H1 (cell line): ENCODE measurements around the gene CAD. TPM values are rescaled to one million over a fixed set of nuclear protein-coding genes. Genes with fewer than 3 reads are reported as not detected.

Experiments used
- JUN ChIP-seq: IDR thresholded peaks from 2 replicates; pipeline ENCODE4 v1.6.1; 2011; ENCODE audit warnings: low read depth, mild to moderate bottlenecking, improper control_type of control experiment, low read length
- SIX5 ChIP-seq: IDR thresholded peaks from 2 replicates; pipeline ENCODE4 v1.6.1; 2011; ENCODE audit warnings: mild to moderate bottlenecking, low read depth, low read length
- SRF ChIP-seq: IDR thresholded peaks from 2 replicates; pipeline ENCODE4 v1.6.1; 2011; ENCODE audit warnings: mild to moderate bottlenecking, low read depth, low read length, moderate library complexity
- polyA plus RNA-seq, 7 experiments: library from polyadenylated mRNA; depleted of rRNA in 3 of 7; stranded (reverse) in 5 of 7; unstranded in 2 of 7; fragments of >200 nt in 5 of 7; fragments of 200-250 nt in 2 of 7; gene quantifications; 1 replicate in 5 of 7; 2 replicates in 1 of 7; 4 replicates in 1 of 7; pipeline versions ENCODE4 v1.2.1 to v1.2.3, GENCODE V29; 2011 to 2013; ENCODE audit warnings: missing spikeins in 2 of 7, mixed read lengths in 2 of 7
- total RNA-seq: library from RNA; stranded (reverse); fragmentation: NEBNext Ultra II Directional; extraction: Animal tissue kit (Norgen Biotek cat#: 25700); gene quantifications from 2 replicates; pipeline ENCODE4 v1.2.1, GENCODE V29; 2021
- TF ChIP-seq, protein P1 (sequence below): IDR thresholded peaks from 2 replicates; pipeline ENCODE4 v1.6.1; 2012; ENCODE audit warnings: low read length, inconsistent platforms
- TF ChIP-seq, protein P2 (sequence below): IDR thresholded peaks from 2 replicates; pipeline ENCODE4 v1.6.1; 2012; ENCODE audit warnings: inconsistent platforms

CAD gene
- total and polyA plus RNA-seq, 2 of the 8 experiments (the other 6 are each of a cell fraction or from before 2014, with no cell fraction given), result 130 to 146 TPM

DNA sequence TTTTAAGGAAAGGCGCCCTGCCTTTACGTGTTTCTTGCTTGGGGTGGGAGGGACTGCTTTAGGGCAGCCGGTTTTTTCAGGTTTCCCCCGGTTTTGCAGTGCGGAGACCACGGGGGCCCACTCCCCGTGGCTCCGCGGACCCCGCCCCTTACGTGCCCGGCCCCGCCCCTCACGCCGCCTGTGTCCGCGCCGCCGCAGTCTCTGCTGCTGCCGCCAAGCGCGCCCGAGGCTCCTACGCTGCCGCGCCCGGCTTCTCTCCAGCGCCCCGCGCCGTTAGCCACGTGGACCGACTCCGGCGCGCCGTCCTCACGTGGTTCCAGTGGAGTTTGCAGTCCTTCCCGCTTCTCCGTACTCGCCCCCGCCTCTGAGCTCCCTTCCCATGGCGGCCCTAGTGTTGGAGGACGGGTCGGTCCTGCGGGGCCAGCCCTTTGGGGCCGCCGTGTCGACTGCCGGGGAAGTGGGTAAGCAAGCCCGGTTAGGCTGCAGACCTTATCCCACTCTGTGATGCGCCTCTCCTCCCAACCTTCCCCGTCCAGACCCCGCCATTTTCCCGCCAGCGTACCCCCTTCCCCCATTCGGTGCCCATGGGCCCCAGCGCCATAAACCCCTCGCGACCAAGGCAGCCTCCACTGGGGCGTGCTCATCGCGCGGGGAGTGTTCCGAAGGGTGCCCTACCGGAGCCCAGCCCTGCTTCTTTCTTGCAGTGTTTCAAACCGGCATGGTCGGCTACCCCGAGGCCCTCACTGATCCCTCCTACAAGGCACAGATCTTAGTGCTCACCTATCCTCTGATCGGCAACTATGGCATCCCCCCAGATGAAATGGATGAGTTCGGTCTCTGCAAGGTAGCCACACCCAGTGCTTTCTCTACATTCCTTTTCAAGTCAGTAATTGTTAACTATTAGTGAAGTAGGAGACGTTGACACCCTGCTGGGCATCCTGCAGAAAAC lies at the start of gene CAD (continued):
- TF ChIP-seq SIX5, result no peak
- TF ChIP-seq SRF, result 0 out of 2 replicates have a peak, but pooled peaks have one; percentile 1
- TF ChIP-seq, protein P1, sequence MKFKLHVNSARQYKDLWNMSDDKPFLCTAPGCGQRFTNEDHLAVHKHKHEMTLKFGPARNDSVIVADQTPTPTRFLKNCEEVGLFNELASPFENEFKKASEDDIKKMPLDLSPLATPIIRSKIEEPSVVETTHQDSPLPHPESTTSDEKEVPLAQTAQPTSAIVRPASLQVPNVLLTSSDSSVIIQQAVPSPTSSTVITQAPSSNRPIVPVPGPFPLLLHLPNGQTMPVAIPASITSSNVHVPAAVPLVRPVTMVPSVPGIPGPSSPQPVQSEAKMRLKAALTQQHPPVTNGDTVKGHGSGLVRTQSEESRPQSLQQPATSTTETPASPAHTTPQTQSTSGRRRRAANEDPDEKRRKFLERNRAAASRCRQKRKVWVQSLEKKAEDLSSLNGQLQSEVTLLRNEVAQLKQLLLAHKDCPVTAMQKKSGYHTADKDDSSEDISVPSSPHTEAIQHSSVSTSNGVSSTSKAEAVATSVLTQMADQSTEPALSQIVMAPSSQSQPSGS, result 0 out of 2 replicates have a peak, but pooled peaks have one; percentile 45
- TF ChIP-seq, protein P2, sequence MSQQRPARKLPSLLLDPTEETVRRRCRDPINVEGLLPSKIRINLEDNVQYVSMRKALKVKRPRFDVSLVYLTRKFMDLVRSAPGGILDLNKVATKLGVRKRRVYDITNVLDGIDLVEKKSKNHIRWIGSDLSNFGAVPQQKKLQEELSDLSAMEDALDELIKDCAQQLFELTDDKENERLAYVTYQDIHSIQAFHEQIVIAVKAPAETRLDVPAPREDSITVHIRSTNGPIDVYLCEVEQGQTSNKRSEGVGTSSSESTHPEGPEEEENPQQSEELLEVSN, result peak; percentile 97
- 0 out of 2 replicates have a peak, but pooled peaks have one; percentile 63 for TF ChIP-seq JUN
- TF ChIP-seq, all 59 proteins: peak for 24
